ENCODE measurements around the gene TOR1AIP1. TPM values are rescaled to one million over a fixed set of nuclear protein-coding genes. Genes with fewer than 3 reads are reported as not detected.
A peak's percentile ranks its signal among the peaks of the same experiment; 100 is the strongest.

The TOR1AIP1 gene
- total RNA-seq, 1 experiment from 2014 or later: 52.4 TPM

- H3K27ac Mint-ChIP-seq (ENCODE audit: low read depth, unreplicated experiment): no peak overlapping the region
- no peak for TF ChIP-seq CTCF (IDR thresholded peaks at IDR 0.05; ENCODE audit: unreplicated experiment)
- H3K27me3 Mint-ChIP-seq (ENCODE audit: insufficient read depth, unreplicated experiment): no peaks in the 10 kb centered on the region
- H3K4me1 Mint-ChIP-seq (ENCODE audit: insufficient read depth, unreplicated experiment): peaks cover 11% of the 10 kb centered on the region
- ChIA-PET POLR2A (interaction anchor here (0.5 to 7.5 kb wide), 5 partner anchors 9 to 56 kb away, joined by 3 to 73 read pairs (median 8); partner anchors contain the start of genes CEP350 and TOR1AIP1), CTCF (interaction anchor here (0.5 to 0.8 kb wide), 2 partner anchors 13 to 571 kb away, joined by 3 read pairs; no protein-coding TSS in a partner anchor)
- H3K36me3 Mint-ChIP-seq (ENCODE audit: insufficient read depth, unreplicated experiment): no peaks in the 10 kb centered on the region
- DNase-seq (ENCODE audit: unreplicated experiment): peak; percentile 73
- intact Hi-C loops (cut with micrococcal nuclease): no loop called here
- no peaks in the 10 kb centered on the region for H3K9me3 Mint-ChIP-seq (ENCODE audit: unreplicated experiment)
- no TSS peak for BruUV-seq (replicated peaks)
- no peak overlapping the region for H3K4me3 Mint-ChIP-seq (ENCODE audit: unreplicated experiment)
Measured at GRCh38 chr1:179938752-179939151, 56.7 kb downstream of the TOR1AIP1 start.

- Mint-ChIP-seq H3K36me3 (ENCODE audit: insufficient read depth, unreplicated experiment) (no peaks in the 10 kb centered on the region), H3K27me3 (ENCODE audit: insufficient read depth, unreplicated experiment) (no peaks in the 10 kb centered on the region), H3K4me1 (ENCODE audit: insufficient read depth, unreplicated experiment) (peaks cover 11% of the 10 kb centered on the region), H3K27ac (ENCODE audit: low read depth, unreplicated experiment) (no peak overlapping the region), H3K4me3 (ENCODE audit: unreplicated experiment) (no peak overlapping the region), H3K9me3 (ENCODE audit: unreplicated experiment) (no peaks in the 10 kb centered on the region)
- ChIA-PET CTCF (interaction anchor here (1.1 kb wide), 1 partner anchor 13 kb away, joined by 3 read pairs; no protein-coding TSS in a partner anchor), POLR2A (interaction anchor here (0.8 to 7.5 kb wide), 5 partner anchors 10 to 62 kb away, joined by 3 to 73 read pairs (median 11); partner anchors contain the start of genes CEP350 and TOR1AIP2)
- BruUV-seq (replicated peaks): no TSS peak
- intact Hi-C loops (cut with micrococcal nuclease): no loop called here
- no peak for TF ChIP-seq CTCF (IDR thresholded peaks at IDR 0.05; ENCODE audit: unreplicated experiment)
- no peak for DNase-seq (ENCODE audit: unreplicated experiment)
Measured at GRCh38 chr1:179939941-179940340, 57.9 kb downstream of the TOR1AIP1 start.

- Mint-ChIP-seq H3K4me1 (ENCODE audit: insufficient read depth, unreplicated experiment) (peaks cover 11% of the 10 kb centered on the region), H3K27me3 (ENCODE audit: insufficient read depth, unreplicated experiment) (no peaks in the 10 kb centered on the region), H3K4me3 (ENCODE audit: unreplicated experiment) (no peak overlapping the region), H3K27ac (ENCODE audit: low read depth, unreplicated experiment) (no peak overlapping the region), H3K36me3 (ENCODE audit: insufficient read depth, unreplicated experiment) (no peaks in the 10 kb centered on the region), H3K9me3 (ENCODE audit: unreplicated experiment) (no peaks in the 10 kb centered on the region)
- no peak for TF ChIP-seq CTCF (IDR thresholded peaks at IDR 0.05; ENCODE audit: unreplicated experiment)
- intact Hi-C loops (cut with micrococcal nuclease): no loop called here
- ChIA-PET POLR2A (interaction anchor here (1.2 to 2.0 kb wide), 4 partner anchors 11 to 59 kb away, joined by 3 to 11 read pairs (median 6); partner anchors contain the start of genes CEP350 and TOR1AIP1), CTCF (interaction anchor here (0.8 to 1.4 kb wide), 2 partner anchors 12 to 237 kb away, joined by 3 to 4 read pairs; no protein-coding TSS in a partner anchor)
- no peak for DNase-seq (ENCODE audit: unreplicated experiment)
- BruUV-seq (replicated peaks): no TSS peak
Measured at GRCh38 chr1:179941454-179941853, 59.4 kb downstream of the TOR1AIP1 start.

GRCh38 chr1:179950651-179951050 lies 68.6 kb downstream of the TOR1AIP1 start:
- Mint-ChIP-seq H3K36me3 (ENCODE audit: insufficient read depth, unreplicated experiment) (no peaks in the 10 kb centered on the region), H3K9me3 (ENCODE audit: unreplicated experiment) (no peaks in the 10 kb centered on the region), H3K27ac (ENCODE audit: low read depth, unreplicated experiment) (no peak overlapping the region), H3K4me1 (ENCODE audit: insufficient read depth, unreplicated experiment) (peaks cover 6% of the 10 kb centered on the region), H3K27me3 (ENCODE audit: insufficient read depth, unreplicated experiment) (no peaks in the 10 kb centered on the region), H3K4me3 (ENCODE audit: unreplicated experiment) (no peak overlapping the region)
- DNase-seq (ENCODE audit: unreplicated experiment): no peak
- intact Hi-C loops (cut with micrococcal nuclease): no loop called here
- no TSS peak for BruUV-seq (replicated peaks)
- no peak for TF ChIP-seq CTCF (IDR thresholded peaks at IDR 0.05; ENCODE audit: unreplicated experiment)
- ChIA-PET CTCF (interaction anchor here (0.6 to 2.6 kb wide), 2 partner anchors 18 to 20 kb away, joined by 4 to 11 read pairs; no protein-coding TSS in a partner anchor), POLR2A (interaction anchor here (1.5 to 5.9 kb wide), 2 partner anchors 15 to 26 kb away, joined by 5 to 73 read pairs; no protein-coding TSS in a partner anchor)
